NCI-H1417 treated with DMSO at 0.1 percent for 48 hours (cell line): ENCODE measurements around the gene ASIC4.

ENCODE experiments used
- DNase-seq: peaks from one replicate; lab custom pipeline; 2025; lab: John Stamatoyannopoulos, UW

The ASIC4 gene

DNA sequence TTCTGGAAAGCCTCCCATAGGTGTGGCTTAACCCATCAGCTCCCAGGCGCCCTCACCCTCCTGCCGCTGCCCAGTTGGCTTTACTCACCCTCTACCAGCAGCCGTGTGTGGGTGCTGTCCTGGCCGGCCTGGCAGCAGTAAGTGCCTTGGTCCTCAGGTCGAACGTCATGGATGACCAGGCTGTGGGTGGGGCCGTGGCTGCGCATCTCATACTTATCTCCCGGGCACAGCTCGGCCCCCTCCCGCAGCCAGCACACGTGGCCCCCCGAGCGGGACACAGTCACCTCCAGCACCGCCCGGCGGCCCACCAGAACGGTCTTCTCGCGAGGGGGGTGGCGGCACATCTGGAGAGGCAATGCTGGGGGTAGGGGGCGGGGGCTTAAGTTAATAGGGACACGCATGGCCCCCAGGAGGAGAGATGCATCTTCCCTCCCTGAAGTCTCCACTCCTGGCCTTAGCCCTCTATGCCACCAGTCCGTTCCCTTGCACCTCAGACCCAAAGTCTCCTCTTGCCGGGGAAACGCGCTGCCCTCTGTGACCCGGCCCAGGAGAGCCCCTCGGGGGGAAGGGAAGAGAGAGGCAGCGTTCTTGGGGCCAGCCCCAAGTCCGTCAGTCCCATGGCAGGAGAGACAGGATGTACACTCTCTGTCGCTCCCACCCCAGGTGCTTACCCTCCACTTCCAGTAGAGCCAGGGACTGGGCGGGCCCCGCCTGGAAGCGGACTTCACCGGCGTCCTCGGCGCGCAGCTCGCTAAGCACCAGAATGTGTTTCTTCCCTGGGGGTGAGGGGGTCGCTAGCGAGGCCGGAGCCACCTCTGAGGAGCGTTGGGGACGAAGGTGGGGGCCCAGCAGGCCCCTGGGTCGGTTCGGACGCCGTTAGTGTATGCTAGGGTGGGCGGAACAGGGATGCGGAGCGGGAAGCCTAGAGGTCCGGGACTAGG is 37.4 kb downstream of the ASIC4 start:
- DNase-seq, result no peak

DNA sequence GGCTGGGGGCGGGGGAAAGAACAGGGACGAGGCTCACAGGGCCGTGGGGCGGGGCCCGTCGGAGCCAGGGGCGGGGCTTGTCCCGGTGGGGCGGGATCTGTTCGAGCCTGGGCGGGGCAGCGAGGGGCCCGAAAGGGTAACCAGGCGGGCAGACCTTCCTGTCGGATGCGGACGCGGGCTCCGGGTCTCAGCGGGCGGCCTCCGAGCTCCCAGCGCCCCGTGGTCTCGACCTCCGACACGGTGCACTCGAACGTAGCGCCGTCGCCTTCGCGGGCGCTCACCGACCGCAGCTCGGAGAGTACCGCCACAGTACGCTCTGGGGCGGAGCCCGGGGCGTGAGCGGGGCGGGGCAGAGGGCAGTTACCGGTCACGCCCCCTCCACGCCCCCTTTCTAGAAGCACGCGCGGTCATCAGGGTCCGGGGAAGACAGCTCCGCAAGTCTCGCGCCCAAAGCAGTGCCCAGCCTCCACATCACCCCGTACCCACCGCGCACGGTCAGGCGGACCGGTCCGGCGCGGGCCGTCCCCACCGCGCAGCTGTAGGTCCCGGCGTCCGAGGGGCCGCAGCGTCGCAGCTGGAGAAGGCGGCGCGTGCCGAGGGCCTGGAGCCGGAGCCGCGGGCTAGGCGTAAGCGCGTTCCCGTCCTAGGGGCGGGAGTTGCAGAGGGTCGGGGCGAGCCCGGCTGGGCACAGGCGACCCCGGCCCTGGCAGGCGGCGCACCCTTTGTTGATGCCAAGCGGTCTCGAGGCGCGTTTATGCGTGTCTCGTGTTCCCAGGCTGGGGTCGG is 38.3 kb downstream of the ASIC4 start:
- peak; percentile 15 for DNase-seq

DNA sequence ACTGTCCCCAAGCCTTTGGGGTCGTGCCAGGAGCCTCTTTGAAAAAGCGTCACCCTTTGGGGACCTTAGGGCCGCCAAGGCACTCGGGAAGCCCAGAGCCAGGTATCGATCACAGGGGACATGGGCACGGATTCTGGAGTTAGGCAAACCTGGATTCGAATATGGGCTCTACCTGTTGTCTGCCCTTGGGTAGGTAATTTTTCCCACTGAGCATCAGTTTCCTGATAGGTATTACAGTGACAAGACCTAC is 38.8 kb downstream of the ASIC4 start:
- DNase-seq, result no peak

DNA sequence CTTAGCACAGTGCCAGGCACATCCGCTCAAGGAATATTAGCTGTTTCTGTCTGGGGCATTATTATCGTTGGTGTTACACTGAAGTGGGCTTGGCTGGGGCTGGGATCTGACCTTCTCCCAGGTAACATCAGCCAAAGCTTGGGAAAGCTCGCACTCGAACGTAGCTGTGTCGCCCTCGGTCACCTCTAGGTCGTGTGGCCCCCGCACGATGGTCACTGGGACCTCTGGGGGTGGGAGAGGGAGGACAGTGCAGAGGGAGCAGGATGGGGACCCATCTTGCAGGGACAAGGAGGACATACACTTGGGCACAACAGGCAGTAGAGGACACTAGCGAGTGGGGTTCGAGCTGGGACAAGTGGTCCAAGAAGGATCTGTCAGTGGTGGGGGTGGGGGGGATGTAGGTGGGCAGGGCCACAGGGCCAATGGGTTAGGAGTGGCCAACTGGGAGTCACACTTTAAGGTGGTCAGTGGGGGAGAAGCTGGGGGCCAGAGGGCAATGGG is 39.2 kb downstream of the ASIC4 start:
- DNase-seq, result no peak

DNA sequence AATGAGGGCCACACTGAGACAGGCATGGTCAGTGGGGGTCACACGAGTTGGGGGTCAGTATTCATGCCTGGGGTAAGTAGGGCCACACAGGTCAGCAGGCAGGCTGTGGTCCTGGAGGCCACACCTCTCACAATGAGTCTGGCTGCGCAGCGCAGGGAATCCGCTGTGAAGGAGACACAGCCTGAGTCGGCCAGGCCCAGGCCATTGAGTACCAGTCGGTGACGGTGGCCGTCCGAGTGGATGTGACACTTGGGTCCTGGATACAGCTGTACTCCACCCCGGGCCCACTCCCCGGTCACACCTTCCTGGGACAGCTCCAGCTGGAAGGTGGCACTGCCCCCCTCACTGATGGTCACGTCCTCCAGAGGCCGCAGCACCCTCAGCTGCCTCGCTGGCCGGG is 40.1 kb downstream of the ASIC4 start:
- DNase-seq, result no peak

DNA sequence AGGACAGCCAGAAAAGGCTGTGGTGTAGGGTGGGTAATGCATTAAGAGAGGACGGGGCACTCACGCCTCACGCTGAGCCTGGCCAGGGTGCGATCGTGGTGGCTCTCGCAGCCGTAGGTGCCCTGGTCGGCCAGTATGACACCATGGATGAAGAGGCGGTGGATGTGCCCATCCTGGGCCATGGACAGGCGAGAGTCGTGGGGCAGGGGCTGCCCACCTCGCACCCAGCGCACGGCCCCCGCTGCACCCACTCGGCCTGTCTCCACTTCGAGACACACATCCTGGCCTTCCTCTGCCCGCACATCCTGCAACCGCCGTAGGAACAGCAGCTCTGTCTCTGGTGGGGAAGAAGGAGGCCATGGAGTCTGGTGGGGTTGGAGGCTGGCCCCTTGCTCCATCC is 41.7 kb downstream of the ASIC4 start:
- DNase-seq, result no peak

DNA sequence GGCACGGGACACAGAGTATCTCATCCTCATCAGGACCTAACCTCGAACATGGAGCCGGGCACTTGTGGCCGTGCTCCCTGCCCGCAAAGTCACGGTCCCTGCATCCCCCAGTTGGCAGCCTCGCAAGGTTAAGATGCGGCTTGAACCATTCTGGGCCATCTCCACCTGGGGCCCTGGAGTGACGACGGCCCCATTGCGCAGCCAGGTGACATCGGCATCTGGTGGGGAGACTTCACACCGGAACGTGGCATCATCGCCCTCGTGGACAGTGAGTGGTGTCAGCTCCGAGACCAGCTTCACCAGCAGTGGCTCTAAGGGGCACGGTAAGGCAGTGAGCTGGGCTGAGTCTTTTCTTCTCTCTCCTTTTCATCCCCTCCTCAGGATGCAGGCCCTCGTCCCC is 42.1 kb downstream of the ASIC4 start:
- DNase-seq, result no peak

DNA sequence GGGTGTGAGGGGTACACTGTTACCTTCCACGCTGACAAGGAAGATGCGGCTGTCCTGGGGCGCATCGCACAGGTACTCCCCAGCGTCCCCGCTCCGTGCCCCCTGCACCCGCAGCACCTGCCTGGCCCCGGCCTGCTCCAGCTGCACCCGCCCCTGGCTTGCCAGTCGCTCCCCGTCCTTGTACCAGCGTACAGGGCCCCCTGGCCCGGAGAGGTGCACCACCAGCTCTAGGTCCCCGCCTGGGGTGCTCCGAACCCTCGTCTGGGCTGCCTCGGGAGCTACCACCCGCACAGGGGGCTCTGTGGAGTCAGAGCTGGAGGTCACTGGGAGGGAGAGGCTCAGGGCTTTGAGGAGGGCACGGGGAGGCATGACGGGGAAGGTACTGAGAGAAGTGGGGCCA is 43.0 kb downstream of the ASIC4 start:
- no peak for DNase-seq

DNA sequence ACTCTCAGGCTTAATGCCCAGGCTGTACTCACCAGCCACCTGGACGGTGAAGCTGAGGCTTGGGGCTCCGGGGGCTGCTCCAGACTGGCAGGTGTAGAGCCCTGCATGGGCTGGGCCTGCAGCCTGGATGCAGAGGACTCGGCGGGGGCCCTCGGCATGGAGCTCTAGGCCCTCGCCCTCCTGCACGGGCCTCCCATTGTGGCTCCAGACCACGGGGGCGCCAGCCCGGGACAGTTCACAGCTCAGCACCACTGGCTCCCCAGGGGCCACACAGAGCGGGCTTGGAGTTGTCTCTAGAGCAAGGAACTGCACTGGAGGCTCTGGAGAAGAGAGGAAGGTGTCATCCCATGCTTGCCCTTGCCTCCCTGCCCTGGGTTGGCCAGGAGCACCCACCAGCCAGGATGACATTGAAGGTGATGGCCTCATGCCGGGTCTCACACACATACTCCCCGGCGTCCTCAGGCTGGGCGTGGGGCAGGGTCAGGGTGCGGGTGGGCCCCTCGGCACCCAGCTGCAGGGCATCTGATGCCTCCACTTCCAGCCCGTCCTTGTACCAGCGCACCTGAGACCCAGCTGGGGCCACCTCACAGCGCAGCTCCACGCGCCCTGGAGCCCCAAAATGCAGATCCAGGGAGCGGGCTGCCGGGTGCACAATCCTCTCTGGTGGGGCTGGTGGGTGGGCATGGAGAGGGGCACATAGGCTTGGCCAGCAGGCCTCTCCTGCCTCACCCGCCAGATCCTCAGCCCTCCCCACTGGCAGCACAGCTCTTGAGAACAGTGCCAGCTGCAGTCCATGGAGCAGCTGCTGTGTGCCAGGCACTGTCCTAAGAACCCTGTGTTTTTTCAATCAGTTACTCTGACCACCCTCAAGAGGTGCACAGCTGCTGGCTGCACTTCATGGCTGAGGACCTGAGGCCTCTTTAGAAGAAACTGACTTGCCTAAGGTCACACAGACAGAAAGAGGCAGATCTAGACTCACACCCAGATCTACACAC is 43.8 kb downstream of the ASIC4 start:
- no peak for DNase-seq

DNA sequence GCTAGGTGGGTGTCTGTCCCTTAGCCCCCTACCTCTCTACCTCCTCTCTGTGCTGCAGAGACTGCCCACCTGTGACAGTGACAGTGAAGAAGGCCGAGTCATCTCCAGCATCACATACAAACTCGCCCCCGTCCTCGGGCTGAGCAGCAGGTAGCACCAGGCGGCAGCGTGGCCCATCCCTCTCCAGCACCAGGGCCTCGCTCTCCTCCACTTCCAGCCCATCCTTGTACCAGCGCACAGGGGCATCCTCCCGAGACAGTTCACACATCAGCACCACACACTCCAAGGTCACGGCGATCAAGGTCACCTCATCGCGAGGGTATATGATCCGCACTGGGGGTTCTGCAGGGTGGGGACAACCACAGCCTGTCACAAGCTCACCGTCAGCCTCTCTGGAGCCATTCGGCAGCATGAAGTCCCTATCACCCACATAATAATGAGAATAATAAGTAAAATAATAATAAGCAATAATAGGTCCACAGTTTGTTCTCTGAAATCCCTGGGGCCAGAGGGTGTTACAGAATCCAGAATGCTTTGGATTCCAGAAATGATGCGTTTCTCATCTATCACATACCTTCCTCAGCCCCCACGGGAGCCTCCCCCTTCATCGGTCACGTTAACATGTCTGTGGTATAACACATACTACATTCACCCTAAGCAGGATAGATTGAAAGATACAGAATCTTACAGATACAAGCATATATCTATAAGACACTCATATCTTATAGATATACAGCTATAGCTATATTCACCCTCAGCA is 45.1 kb downstream of the ASIC4 start:
- no peak for DNase-seq

DNA sequence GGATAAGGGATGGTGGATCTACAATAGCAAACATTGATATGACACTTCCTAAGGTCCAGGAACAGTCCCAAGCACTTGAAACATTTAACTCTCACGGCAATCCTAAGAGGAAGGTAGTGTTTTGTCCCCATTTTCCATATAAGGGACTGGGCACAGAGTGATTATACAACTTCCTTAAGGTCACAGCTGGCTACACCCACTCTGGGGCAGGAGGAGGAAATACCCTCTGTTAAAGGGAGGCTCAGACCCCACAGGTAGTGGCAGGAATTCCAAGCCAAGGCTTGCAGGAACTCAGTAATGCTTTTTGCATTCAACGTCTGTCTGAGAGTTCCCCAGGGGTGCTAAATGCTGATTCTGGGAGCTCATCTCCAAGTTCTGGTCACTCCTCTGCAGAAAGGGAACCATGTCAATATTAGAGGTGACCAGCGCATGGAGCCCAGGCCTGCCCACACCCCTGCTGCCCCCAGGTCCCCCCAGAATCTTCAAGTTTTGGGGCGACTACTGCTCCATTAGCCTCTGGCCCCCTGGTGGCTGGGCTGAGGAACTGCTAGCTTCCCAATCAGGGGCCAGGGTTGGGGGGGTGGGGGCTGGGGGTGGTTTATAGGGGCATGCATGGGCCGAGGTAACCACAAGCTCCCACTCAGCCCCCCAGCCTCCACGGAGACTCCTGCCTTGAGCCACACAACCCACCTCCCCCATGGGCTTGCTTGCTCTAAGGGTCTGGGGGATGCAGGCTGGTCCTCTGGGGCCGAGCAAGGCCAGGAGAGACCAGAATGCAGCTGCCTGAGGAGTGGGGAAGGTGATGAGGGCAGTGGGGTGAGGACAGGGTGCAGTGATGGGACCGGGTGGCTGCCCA is 46.0 kb downstream of the ASIC4 start:
- no peak for DNase-seq

DNA sequence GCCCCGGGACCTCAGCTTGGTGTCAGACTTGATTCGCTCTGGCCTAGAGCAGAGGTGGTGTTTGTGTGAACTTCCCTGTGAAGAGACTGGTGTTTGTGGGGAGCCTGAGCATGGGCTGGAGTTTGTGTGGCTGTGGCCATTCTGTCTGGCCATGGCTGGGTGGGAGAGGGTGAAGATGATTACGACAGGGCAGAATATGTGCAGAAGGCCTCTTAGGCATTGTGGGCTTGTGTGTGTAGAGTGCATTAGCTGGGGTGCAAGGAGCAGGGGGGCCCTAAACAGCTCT is 46.6 kb downstream of the ASIC4 start:
- DNase-seq, result no peak

DNA sequence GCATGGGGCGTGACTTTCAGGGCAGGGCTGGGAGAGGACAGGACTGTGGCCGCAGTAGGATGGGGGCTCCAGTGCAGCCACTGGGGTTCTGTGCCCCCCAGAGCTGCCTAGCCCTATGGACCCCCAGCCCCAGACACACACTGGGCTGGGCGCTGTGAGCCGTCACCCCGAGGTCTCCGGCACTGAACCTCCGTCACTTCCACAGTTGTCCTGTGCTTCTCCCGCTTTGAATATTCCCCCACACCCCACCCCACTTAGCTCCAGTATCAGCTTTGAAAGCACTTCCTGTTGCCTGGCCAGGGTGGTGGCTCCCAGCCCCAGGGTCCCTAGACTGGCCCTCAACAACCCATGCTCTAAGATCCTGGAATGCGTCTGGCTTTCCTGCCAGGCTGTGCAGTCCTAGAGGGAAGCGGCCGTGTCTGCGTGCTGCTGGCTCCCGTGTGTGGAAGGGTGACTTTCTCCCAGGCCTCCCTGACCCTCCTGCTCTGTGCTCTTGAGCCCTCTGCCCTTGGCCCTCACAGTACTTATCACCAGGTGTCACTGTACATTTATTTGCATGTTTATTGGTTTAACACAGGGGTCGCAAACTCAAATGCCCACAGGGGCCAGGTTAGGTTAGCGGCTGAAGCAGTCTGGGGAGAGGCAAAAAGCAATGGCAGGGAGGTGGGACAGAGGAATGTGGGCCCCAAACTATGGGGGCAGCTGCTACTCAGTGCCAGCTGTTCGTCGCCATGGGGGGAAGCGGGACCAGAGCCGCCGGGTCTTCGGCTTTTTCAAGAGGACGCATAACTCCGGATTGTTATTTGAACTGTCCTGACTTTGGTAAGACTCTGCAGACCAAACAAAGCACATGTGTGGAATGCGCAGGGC is 47.1 kb downstream of the ASIC4 start:
- no peak for DNase-seq

DNA sequence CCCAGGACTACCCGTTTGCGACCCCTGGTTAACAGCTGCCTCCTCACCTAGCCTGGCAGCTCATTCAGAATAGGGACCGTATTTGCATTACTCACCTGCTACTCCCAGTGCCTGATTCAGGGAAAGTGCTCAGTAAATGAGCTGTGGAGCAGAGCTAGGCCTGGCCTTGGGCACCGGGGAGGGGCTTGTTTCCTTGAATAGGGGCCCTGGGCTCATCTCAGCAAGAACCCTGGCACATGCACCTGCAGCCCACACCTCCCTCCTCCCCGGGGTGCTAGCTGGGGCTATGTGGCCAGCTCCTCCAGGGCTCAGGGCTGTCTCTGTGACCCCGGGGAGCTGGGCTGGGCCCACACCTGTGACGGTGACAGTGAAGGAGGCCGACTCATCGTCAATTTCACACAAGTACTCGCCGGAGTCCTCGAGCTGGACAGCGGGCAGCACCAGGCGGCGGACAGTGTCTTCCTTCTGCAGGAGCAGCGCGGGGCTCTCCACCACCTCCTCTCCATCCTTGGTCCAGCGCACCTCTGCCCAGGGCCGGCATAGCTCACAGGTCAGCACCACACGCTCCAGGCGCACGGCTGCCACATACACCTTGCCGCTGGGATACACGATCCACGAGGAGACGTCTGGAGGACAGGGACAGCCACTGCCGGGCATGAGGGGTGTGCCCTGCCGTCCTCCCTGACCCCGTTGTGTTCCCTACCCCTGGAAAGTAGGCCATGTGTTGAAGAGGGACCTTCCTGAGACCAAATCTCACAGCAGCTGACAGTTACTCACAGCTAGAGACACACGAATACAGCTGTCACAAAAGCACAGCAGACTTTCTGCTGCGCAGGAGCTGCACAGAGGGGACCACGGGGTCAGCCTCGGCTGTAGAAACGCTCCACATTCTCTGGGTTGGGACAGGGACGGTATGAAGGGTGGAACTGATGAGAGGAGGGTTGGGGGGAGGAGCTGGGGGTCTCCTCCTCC is 48.1 kb downstream of the ASIC4 start:
- no peak for DNase-seq

DNA sequence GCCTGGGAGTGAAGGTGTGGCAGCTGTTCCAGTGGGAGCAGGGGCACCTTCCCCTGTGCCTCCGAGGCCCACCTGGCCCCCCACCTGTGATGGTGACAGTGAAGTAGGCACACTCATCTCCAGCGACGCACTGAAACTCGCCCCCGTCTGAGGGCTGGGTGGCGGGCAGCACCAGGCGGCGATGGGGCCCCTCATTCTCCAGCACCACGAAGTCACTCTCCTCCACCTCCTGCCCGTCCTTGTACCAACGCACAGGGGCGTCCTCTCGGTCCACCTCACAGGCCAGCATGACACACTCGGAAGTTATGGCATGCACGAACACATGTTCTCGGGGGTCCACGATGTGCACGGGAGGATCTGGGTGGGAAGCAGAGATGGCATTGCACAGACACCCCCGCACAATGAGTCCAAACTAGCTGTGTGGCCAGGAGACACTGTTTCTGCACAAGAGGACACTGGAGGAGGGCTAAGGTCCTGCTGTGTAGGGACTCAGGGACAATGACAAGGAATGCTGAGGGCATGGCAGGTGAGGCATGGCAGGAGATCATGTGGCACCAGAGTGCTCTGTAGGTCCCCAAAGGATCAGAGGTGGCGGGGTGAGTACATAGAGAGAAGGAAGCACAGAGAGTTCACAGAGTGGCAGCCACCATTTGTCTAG is 49.1 kb downstream of the ASIC4 start:
- DNase-seq, result no peak

DNA sequence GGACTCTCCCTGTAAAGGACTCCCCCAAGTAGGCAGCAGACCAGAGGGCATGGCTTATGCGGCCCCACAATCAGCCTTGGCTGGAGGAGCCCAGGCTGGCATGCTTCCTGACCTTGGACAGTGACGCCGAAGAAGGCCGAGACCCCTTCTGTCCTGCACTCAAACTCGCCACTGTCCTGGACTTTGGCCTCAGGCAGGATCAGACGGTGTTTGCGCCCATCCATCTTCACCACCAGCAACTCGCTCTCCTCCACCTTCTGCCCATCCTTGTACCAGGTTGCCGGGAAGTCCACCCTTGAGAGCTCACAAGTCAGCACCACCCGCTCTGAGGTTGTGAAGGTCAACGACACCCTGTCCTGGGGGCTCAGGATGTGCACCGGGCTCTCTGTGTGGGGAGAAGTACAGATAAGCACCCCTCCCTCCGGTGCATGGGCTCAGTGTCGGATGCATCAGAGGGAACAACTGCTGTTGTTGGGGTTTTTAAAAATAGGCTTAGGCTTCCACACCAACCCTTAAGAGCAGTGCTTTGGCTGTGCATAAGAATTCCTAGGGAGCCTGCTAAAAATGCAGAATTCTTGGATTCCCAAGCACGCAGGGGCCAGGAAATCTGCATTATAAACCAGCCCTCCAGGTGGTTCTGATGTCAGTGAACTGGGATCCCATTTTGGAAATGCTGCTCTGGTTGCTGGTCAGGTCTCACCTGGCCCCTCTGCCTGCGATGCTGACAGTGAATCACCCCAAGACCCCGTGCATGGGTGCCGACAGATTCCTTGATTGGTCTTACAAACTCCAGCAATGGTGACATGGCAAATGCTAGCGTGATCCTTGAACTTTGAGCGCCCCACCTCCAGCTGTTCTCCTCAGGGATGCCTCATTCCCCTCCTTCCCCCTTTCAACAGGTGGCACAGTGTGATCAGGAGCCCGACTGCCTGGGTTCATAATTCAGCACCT is 51.1 kb downstream of the ASIC4 start:
- DNase-seq, result no peak

DNA sequence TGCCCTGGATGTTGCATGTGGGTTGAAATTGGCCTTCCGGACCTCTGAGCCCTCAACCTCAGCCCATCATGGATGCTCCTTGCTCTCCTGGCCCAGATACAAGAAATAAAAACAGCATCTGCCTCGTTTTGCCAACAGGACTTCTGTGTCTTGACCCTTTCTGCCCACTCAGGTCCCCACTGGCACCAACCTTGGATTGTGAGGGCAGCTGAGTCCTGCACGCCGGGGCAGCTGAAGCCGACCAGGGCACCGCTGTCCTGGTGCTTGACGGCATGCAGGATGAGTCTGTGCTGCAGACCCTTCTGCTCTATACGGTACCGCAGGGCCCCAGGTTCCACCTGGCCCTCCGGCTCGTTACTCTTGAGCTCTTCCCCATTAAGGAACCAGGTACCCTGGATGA is 52.4 kb downstream of the ASIC4 start:
- no peak for DNase-seq
